CD1c-positive myeloid dendritic cell (primary cell): ENCODE results near the gene USP36.
"Not testable (repeated sequence)": the region's sequence is repeated elsewhere in the genome, so short reads cannot be mapped to it uniquely, and the experiment has no call there.

Experiments
- DNase-seq: peaks from one replicate; pipeline ENCODE4 v3.0.0-alpha.2; 2016; ENCODE audit errors: extremely low spot score

USP36 gene

DNA sequence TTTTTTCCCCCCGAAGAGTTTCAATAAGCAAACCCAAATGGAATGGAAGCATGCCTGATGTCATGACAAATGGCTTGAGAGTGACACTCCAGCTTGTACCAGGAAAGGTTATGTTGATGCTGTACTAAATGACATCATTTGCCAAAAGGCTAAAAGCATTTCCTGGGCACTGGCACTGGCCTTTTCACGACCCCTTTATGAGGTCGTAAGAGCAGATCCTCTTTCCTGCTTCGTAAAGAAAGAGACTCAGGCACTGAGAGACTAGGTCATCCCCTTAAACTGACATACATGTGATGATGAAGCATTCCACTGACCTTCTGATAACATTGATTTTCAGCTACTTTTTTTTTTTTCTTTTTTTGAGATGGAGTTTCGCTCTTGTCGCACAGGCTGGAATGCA lies 31.9 kb upstream of the USP36 start:
- peak; percentile 42 for DNase-seq

DNA sequence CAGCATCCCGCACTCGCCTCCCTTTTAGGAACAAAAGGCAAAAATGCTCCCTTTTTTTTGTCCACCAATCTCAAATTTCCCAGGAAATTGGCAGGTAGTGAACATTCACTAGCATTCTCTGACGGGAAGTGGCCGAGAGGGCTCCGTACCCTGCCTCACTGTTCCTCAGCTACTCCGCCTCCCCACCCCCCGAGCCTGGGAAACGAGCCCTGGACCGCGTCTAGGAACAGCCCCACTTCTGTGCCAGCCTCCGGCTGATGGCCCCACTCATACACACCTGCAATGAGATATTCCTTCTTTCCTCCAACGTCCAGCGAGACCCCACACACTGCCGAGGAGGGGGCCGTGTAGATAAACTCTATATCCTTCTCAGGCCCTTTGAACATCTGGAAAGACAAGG lies 30.0 kb upstream of the USP36 start:
- DNase-seq = no peak

DNA sequence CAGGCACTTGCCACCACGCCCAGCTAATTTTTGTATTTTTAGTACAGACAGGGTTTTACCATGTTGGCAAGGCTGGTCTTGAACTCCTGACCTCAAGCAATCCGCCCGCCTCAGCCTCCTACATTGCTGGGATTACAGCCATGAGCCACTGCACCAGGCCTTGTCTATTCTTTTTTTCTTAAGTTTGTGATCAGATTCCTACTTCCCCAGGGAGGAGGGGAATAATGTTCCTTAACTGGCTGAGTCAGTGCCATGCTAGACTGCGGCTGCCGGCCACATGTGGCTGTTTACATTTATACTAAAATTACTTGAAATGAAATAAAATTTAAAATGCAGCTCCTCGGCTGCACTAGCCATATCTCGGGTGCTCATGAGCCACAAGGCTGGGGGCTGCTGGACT lies 27.8 kb upstream of the USP36 start:
- no peak for DNase-seq

DNA sequence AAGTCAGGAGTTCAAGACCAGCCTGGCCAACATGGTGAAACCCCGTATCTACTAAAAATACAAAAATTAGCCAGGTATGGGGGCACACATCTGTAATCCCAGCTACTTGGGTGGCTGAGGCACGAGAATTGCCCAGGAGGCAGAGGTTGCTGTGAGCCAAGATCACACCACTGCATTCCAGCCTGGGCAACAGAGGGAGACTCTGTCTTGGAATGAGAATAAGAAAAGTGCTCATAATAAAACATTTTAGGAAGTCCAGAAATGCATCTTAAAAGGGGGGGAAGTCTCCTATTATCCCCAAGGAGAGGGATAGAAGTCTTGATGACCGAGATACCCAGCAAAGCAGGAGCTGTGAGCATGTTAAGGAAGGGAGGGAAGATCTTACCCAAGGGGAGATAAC lies 26.4 kb upstream of the USP36 start:
- not testable (repeated sequence) for DNase-seq

DNA sequence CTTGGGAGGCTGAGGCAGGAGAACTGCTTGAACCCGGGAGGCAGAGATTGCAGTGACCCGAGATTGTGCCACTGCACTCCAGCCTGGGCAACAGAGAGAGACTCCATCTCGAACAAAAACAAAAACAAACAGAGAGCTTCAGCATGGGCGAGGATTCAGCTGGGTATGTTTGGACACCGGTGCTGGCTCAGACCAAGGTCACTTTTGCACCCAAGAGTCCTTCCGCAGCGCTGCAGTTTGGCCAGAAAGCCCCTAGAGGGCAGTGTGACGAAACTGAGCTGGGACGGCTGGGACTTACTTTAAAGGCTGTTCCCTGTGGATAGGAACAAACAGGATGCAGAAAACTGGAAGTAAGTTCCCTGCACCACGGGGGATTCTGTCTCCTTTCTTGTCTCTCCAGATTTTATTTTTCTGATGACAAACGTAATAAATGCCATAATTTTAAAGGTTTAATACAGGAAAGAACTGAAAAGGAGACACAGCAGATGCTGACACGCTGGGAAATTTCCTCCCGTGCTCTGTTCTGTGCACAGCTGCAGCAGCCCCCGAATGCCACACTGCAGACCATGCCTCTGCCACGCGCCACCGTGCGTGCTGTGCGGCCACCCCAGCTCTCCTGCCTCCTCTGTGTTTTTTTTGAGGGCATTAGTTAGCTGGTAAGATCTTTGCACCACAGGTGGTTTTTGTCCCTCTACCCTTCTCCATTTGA lies 25.2 kb upstream of the USP36 start:
- DNase-seq = peak; percentile 88

DNA sequence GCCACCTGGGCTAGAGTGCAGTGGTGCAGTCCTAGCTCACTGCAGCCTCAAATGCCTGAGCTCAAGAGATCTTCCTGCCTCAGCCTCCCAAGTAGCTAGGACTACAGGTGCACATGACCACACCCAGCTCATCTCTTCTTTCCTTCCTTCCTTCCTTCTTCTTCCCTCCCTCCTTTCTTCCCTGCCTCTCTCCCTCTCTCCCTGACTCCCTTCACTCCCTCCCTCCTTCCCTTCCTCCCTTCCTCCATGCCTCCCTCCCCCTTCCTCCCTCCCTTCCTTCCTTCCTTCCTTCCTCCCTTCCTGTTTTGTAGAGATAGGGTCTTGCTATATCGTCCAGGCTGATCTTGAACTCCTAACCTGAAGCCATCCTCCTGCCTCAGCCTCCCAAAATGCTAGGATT lies 23.5 kb upstream of the USP36 start:
- no peak for DNase-seq

DNA sequence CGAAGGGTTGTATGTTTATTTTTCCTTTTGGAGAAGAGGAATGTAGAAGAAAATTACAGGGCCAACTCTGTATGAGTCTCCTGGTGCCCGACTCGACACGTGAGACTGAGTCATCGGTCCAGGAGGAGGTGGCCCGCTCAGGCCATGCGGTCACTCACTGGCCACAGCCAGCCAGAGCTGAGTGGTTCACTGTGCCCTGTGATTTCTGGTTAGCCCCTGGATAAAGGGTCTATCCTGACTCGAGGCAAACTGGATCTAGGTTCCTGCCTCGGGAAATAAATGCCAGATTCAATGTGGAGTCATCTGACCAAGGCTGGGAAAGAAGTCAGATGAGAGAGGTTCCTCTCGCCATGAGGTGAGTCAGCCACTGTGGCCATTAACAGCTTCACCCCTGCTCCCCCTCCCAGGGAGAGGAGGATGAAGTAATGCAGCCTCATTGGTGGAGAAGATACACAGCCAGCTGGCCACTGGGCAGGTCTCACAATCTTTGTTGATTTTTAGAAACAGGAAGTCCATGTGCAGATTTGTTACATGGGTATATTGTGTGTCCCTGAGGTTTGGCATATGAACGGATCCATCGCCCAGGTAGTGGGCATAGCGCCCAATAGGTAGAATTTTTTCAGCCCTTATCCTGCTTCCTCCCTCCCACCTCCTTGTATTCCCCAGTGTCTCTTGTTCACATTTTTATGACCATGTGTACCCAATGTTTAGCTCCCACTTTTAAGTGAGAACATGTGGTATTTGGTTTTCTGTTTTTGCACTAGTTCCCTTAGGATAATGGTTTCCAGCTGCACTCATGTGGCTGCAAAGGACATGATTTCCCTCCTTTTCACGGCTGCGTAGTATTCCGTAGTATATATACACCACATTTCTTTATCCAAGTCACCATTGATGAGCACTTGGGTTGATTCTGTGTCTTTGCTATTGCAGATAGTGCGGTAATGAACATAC lies 21.7 kb upstream of the USP36 start:
- DNase-seq = peak; percentile 95

DNA sequence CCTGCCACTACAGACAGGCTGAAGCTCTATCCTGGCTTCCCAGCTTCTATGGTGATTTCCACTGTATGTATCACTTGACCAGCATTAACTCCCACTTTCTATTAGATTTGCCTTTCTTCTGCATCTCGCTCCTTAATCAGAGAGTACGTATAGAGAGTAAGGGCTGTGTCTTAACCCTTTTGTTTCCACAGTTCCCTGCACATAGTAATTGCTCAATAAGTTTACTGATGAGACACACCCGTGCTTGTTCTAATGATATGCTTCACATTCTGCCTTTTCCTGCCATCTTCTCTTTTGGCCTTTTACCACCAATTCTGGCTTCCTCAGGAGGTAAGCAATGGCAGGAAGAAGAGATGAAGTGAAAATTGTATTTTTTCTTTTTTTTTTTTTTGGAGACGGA lies 20.6 kb upstream of the USP36 start:
- no peak for DNase-seq

DNA sequence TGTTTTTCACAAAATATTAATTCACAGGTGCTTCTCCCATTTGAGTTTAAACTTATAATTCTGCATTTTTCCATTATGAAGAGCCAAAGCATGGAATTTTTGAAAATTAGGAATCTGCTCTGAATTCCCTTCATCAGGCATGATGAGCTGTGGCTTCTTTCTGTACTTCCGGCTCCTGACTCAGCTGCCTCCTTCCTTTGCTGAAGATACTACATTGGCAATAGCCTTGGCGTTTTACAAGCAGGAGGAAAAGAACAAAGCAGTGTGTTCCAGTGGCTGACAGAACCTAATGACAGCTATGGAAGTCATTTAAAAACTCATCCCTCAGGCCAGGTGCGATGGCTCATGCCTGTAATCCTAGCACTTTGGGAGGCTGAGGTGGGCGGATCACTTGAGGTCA lies 18.4 kb upstream of the USP36 start:
- DNase-seq = no peak

DNA sequence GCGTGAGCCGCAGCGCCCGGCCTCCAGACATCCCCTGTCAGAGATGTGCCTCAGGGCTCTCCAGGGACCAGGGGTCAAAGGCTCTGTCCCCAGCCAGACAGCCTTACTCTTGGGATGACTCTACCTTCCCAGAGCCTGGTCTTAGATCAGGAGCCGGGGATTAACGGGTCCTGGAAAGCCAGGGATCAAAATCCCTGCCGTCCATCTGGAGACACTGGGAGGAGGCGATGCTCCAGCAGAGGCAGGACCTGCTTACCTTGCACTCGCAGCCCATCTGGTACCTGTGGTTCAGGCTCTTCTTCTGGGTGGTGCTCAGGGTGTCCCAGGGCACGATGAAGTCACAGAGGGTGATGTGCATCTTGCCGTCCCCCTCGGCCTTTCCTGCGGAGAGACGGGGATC lies 16.7 kb upstream of the USP36 start:
- DNase-seq = no peak

DNA sequence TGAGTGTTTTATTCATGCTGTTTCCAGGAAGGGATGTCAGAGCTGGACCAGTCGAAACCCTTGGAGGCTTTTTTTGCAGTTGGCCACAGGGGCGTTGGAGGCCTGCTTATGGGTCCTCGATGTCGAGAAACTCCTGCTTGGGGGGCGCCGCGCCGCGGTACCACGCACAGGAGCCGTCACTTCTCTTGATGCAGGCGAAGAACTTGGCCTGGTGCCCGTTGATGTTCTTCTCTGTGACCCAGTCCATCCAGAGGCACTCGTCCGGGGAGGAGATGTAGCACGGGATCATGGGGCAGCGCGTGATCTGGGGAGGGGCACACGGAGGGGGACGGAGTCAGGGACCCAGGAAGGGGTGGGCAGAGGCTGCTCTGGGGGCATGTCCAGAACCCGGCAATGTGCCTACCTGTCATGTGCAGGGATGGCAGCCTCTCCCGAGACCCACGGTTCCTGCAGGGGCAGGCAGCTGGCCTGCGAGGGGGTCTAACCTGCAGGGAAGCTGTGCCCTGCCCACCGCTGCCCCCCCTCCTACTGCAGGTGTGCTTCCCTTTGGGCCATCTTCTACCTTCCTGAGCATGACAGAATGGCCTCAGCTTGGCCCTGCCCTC lies 15.0 kb upstream of the USP36 start:
- no peak for DNase-seq

DNA sequence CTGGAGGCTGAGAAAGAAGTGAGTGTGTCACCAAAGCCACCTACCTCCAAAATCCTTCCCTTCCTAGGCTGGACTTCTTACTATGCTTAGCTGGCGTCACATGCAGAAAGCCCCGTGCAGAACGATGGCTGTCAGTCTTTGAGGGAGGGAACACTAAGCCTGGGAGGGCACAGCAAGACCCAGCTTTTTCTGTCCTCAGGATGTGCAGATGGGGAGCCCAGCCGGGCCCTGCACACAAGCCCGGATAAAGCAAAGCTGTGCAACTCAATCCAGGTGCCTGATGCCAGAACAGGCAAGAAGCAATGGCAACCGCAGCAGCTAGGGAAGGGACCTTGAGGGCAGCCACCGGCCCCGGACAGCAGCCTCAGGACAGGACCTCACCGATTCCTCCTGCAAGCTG lies 13.9 kb upstream of the USP36 start:
- DNase-seq = no peak

DNA sequence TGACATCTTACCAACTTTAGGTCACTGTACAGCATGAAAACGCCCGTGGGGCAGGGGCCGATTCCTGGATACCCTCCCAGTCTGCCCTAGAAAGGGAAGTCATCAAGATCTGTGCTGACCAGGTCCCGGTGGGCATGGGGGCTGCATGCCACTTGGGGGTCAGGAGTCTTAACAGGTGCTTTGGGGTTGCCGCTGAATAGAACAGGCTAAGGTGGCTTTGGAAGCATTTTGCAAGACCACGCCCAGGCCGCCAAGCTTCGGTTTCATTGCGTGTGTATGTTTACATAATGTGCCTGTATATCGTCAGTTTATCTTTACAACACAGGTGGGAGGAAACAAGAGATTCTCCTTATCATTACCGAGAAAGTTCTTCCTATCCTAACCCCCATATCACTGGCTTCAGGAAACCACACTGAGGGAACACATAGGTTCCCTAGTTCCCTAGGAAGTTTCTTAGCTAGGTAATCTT lies 13.3 kb upstream of the USP36 start:
- no peak for DNase-seq

DNA sequence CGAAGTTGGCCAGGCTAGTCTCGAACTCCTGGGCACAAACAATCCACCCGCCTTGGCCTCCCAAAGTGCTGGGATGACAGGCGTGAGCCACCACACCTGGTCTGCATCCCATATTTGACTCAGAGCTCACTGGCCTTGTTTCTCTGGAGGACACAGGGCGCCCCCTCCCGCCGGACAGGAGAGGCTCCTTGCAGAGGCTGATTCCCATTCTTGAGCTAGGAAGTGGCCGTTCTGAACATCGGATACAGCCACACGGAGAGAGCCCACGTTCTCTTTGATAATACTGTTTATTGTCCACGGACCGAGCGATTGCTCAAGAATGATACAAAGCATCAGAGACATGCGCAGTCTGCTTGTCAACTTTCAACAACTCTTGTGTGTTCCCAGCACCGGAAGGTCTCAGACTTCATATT lies 12.1 kb upstream of the USP36 start:
- no peak for DNase-seq

DNA sequence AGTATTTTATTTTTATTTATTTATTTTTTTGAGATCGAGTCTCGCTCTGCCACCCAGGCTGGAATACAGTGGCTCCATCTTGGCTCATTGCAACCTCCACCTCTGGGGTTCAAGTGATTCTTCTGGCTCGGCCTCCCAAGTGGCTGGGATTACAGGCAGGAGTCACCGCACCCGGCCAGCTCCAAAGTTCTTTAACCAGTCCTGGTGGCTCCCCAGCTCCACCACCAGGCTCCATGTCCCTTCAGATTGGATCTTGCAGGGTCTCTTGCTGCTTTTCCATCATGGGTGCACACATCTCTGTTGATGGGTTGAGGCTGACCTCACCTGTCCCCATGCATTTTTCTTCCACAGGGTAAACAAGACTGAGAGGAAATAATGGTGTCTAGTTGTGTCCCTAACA lies 8.4 kb upstream of the USP36 start:
- DNase-seq = no peak

DNA sequence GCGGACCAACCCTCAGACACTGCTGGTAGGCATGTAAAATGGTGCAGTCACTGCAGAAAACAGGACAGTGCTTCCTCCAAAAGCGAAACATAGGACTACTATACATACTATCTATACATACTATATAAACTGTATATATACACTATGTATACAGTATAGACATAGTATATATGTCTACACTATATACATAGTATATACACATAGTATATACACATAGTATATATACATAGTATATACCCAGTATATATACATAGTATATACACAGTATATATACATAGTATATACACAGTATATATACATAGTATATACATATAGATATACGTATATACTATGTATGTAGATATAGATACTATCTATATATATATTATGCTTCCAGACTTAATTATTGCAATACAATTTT lies 6.4 kb upstream of the USP36 start:
- no peak for DNase-seq

DNA sequence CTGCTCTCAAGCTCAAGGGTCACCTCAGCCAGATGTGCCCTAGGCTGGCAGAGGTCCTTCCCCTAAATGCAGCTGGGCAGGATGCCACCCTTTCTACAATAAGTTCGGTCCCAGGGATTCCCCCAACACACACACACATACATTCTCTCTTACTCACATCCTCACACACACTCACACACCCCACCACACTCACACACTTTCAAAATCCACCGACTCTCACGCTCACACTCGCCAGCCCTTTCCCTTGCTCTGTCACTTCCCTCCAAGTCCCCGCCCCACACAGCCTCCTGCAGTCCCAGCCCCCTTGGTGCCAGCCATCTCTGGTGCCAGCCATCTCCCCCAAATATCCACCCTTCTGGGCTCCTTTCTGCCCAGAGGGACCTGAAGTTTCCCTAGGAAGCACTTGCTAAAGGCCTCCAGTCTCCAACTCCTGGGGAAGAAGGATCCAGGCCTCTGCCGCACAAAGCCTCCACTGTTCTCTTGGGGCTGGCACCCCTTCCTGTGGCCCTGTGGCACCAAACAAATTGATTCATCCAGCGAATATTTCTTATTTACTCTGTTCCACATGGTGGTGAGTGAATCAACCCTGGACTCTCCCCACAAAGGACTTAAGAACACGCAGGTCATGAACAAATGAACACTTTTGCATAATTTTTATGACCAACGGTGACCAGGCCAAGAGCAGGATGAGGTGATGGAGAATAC lies 3.8 kb upstream of the USP36 start:
- peak; percentile 30 for DNase-seq

DNA sequence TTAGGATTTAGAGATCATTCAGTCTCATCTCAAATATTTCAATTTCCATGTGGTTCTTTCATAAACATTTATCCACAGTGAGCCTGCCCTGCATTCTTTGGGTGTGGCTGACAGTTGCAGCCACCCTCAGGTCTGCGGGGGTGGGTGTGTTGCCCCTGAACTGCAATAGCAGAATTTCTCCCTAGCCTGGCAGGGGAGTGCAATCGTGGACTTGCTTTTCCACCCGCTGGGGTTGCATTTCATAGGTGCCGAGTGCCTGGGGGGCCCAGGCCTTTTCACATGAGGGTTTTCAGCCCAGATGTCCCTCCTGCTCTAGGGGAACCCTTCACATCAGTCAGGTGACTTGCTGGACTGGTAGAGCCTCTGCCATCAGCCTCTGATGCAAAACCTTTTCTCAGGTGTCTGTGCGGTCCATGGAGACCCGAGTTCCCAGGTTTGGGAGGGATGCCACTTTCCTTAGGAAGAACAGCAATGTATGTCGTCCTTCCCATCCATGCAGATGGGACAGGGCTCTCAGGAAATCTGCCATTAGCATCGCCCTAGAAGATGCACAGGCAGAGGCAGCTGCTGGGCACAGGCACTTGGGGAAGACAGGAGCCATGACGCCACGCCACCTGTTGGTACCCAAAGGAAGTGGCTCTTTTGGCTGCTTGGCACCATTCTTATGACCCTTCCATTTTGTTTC lies 2.4 kb upstream of the USP36 start:
- DNase-seq = peak; percentile 62

DNA sequence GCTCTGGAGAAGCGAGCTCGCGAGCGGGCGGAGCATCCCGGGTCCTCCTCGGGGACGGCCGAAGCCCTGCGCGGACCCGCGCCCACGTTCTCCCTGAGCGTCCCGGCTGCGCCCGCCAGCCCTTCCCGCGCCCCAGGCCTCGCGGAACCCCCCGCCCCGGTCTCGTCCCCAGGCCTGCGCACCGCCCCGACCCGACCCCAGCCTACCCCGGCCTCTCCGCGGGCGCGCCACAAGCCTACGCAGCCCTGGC lies 159 bp downstream of the USP36 start:
- no peak for DNase-seq

DNA sequence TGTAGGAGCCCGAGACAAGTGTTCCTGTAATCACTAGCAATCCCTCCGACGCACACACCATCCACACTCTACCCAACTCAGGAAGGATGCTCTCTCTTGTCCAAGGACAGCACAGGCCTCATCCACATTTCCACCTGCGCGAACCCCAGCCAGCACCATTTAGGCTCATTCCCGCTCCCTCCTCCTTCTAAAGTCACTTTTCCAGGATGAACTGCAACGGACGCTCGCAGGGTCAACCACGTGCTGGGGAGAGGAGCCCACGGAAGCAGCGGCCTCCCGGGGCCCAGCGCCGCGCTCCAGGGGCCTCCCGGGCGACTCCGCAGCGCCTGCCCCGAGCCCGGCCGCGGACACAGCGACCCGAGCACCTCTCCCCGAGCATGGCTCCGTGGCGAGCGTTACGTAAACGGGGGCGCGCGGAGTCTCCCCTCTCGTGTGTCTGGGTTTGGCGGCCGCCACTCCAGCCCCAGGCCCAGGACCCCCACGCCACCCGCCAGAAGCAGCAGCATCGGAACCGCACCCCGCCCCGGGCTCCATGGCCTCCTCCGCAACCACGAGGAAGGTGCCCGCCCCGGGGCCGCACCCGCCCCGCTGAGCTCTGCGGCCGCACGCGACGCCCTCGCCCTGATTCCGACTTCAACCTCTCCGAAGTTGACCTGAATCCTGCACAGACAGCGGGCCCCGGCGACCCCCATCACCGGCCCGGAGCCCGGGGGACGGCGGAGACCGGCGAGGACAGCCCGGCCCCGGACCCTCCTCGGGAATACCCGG lies 668 bp downstream of the USP36 start:
- DNase-seq = peak; percentile 82

DNA sequence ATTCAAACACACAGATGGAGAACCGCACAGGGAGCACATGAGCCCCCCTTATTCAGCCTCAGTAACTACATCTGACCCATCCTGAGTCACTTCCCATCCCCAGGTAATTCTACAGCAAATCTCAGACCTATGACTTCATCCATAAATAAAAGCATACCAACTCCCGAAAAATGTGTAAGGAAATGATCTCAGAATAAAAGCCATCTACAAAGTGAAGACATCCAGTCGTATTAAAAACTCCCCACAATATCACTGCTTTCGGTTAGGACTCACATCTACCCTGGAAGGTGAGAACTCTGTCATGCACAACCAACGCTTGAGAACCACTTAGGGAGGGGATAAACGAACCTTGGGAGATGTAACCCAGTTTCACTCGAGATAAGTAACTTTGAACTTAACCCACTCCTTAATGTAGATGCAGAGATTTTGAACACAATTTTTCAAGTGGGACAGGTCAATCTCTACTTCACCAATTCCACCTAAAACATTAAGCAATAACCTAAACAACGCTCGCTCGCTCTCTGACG lies 1.3 kb downstream of the USP36 start:
- DNase-seq = peak; percentile 67
